ENCODE results near the gene PER2. TPM values are rescaled to one million over a fixed set of nuclear protein-coding genes. Genes with fewer than 3 reads are reported as not detected.

Gene PER2
- total and polyA plus RNA-seq, 10 of the 15 experiments (the other 5 are each of a cell fraction or from before 2014, with no cell fraction given), result 1.5 to 15.1 (median 4.6) TPM

DNA sequence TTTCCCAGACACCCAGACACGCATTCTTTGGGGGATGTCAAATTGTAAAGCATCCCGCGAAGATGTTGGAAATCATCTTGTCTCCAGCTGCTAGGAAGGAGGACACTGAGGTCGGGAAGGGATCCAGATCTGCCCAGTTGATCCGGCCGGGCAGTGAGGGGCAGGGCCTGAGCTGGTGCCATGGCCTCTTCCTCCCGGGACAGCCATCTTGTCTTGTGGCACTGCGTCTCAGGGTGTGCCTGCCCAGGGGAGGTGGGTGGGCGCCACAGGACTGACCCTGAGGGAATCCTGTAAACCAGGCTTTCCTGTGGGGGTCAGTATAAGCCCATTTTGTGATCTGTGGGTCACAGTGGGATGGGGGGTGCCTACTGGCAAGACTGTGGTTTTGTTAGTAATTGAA lies 42.0 kb upstream of the PER2 start:
- H3K9ac ChIP-seq (ENCODE audit: control insufficient read depth, insufficient read depth, low read length), result no peak overlapping the region
- 81% methylated on average over 9 of the region's 9 CpGs for WGBS (ENCODE audit: insufficient coverage, insufficient replicate concordance, low lambda C conversion rate, missing lambda C conversion rate)
- no peaks in the 10 kb centered on the region for H3K79me2 ChIP-seq (ENCODE audit: control insufficient read depth, insufficient read depth, low read length)
- no peak overlapping the region for H3K4me3 ChIP-seq
- H3K27me3 ChIP-seq (replicated peaks in 1 of 2; ENCODE audit: control insufficient read depth in 2 of 2, insufficient read depth in 2 of 2, low read length in 1 of 2), result no peaks in the 10 kb centered on the region
- SMC1A ChIA-PET (ENCODE audit: uncharacterized antibody, unreplicated experiment), result no interaction called here
- FAIRE-seq, result no peak
- BruUV-seq (replicated peaks), result no TSS peak
- H3K4me2 ChIP-seq (ENCODE audit: control insufficient read depth, insufficient read depth), result no peak overlapping the region
- no peaks in the 10 kb centered on the region for H4K20me1 ChIP-seq (ENCODE audit: control insufficient read depth, insufficient read depth)
- CTCF ChIA-PET, result no interaction called here
- in situ Hi-C loops (cut with MboI), result no loop called here
- no peak for DNase-seq (ENCODE audit: low read depth, low spot score)
- intact Hi-C loops (cut with micrococcal nuclease; ENCODE audit: unreplicated experiment), result no loop called here
- H2AFZ ChIP-seq (ENCODE audit: control insufficient read depth, low read depth, low read length), result no peak overlapping the region
- no peaks in the 10 kb centered on the region; a peak in 2 of 4 replicates for H3K36me3 ChIP-seq (ENCODE audit: control insufficient read depth in 2 of 2, insufficient read depth in 2 of 2, low read length in 1 of 2)
- H3K9me3 ChIP-seq (replicated peaks; ENCODE audit: control insufficient read depth, insufficient read depth, low read length), result no peaks in the 10 kb centered on the region
- no peak overlapping the region for H3K27ac ChIP-seq (ENCODE audit: control insufficient read depth, insufficient read depth)
- RAD21 ChIA-PET (ENCODE audit: unreplicated experiment), result no interaction called here
- POLR2A ChIA-PET, result no interaction called here
- no peak for TF ChIP-seq BMI1 (IDR thresholded peaks at IDR 0.05; ENCODE audit: borderline replicate concordance)
- no peak for TF ChIP-seq ZBTB11 (CRISPR knock-in tag; IDR thresholded peaks at IDR 0.05)
- TF ChIP-seq POLR2A (IDR thresholded peaks at IDR 0.05; ENCODE audit: low read depth, low read length), result no peak
- TF ChIP-seq MYC (IDR thresholded peaks at IDR 0.05; ENCODE audit: insufficient read depth, insufficient read length, insufficient replicate concordance, low read length, severe bottlenecking), result no peak
- TF ChIP-seq MTA2 (IDR thresholded peaks at IDR 0.05; ENCODE audit: low read depth), result no peak
- TF ChIP-seq ZBTB33 (IDR thresholded peaks at IDR 0.05), result no peak
- TF ChIP-seq CHD1 (IDR thresholded peaks at IDR 0.05; ENCODE audit: low read depth, low read length), result no peak
- TF ChIP-seq, protein P1, sequence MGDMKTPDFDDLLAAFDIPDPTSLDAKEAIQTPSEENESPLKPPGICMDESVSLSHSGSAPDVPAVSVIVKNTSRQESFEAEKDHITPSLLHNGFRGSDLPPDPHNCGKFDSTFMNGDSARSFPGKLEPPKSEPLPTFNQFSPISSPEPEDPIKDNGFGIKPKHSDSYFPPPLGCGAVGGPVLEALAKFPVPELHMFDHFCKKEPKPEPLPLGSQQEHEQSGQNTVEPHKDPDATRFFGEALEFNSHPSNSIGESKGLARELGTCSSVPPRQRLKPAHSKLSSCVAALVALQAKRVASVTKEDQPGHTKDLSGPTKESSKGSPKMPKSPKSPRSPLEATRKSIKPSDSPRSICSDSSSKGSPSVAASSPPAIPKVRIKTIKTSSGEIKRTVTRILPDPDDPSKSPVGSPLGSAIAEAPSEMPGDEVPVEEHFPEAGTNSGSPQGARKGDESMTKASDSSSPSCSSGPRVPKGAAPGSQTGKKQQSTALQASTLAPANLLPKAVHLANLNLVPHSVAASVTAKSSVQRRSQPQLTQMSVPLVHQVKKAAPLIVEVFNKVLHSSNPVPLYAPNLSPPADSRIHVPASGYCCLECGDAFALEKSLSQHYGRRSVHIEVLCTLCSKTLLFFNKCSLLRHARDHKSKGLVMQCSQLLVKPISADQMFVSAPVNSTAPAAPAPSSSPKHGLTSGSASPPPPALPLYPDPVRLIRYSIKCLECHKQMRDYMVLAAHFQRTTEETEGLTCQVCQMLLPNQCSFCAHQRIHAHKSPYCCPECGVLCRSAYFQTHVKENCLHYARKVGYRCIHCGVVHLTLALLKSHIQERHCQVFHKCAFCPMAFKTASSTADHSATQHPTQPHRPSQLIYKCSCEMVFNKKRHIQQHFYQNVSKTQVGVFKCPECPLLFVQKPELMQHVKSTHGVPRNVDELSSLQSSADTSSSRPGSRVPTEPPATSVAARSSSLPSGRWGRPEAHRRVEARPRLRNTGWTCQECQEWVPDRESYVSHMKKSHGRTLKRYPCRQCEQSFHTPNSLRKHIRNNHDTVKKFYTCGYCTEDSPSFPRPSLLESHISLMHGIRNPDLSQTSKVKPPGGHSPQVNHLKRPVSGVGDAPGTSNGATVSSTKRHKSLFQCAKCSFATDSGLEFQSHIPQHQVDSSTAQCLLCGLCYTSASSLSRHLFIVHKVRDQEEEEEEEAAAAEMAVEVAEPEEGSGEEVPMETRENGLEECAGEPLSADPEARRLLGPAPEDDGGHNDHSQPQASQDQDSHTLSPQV (IDR thresholded peaks at IDR 0.05), result no peak
- TF ChIP-seq EGR1 (IDR thresholded peaks at IDR 0.05; ENCODE audit: borderline replicate concordance in 1 of 2, low read depth in 2 of 2, low read length in 2 of 2), result no peak
- no peak for TF ChIP-seq PML (IDR thresholded peaks at IDR 0.05; ENCODE audit: low read length)
- TF ChIP-seq, protein P2, sequence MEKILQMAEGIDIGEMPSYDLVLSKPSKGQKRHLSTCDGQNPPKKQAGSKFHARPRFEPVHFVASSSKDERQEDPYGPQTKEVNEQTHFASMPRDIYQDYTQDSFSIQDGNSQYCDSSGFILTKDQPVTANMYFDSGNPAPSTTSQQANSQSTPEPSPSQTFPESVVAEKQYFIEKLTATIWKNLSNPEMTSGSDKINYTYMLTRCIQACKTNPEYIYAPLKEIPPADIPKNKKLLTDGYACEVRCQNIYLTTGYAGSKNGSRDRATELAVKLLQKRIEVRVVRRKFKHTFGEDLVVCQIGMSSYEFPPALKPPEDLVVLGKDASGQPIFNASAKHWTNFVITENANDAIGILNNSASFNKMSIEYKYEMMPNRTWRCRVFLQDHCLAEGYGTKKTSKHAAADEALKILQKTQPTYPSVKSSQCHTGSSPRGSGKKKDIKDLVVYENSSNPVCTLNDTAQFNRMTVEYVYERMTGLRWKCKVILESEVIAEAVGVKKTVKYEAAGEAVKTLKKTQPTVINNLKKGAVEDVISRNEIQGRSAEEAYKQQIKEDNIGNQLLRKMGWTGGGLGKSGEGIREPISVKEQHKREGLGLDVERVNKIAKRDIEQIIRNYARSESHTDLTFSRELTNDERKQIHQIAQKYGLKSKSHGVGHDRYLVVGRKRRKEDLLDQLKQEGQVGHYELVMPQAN (conservative IDR thresholded peaks at IDR 0.05), result no peak
- no peak for TF ChIP-seq CHD2 (IDR thresholded peaks at IDR 0.05; ENCODE audit: borderline replicate concordance, low read depth, low read length)
- 0 out of 2 replicates have a peak, but pooled peaks cover 4% of the 10 kb centered on the region for H3K4me1 ChIP-seq (ENCODE audit: control insufficient read depth, insufficient read depth, low read length)
- ATAC-seq, result no peak

Measured in GM12878 (cell line).